Heart left ventricle (tissue), 13 donors: Measurements from ENCODE around the gene FOXRED1.

ENCODE experiments used
- CTCF ChIP-seq, 12 donors: fragments of 200-600 bp; sonication (generic) in 4 of 12; IDR thresholded peaks; one replicate each; pipeline versions ENCODE4 v1.5.0 to v1.8.0; 2018 to 2022; ENCODE audit warnings: antibody characterized with exemption in 12 of 12, mild to moderate bottlenecking in 5 of 12
- POLR2A ChIP-seq, 2 donors: fragments of 450-650 bp; IDR thresholded peaks; one replicate each; pipeline ENCODE4 v1.6.1; 2017; ENCODE audit warnings: antibody characterized with exemption in 2 of 2, mild to moderate bottlenecking in 2 of 2, moderate library complexity in 2 of 2
- donor health status: ischemic (EF 13 %, LVEDD 7.1; RV severe dilation, severe dysfunction).
- donor health status: DM: no; HTN: yes; CAD: no.
- donor health status: DM: no; HTN: no; CAD: no.
- donor health status: ischemic (EF 25% LVEDD 6.9; RV normal size, moderate dysfunction).
- donor health status: ischemic (EF 25% LVEDD 5.7; RV mildly dilated, moderate dysfunction).
- donor health status: ischemic (EF 35%, LVEDD 5.7; RV mildly dilated, moderate dysfunction).
- donor health status: nonischemic (EF 11% LVEDD 7.7; RV severe dilation, severe dysfunction).
- donor health status: DM: yes; HTN: yes; CAD: no.
- donor health status: PGD.
- donor health status: ischemic (EF 29% LVEDD 5.4; RV normal size, mild dysfunction).
- donor health status: nonischemic (EF 23%, LVEDD 6.1; RV moderate dilation, normal function).

DNA sequence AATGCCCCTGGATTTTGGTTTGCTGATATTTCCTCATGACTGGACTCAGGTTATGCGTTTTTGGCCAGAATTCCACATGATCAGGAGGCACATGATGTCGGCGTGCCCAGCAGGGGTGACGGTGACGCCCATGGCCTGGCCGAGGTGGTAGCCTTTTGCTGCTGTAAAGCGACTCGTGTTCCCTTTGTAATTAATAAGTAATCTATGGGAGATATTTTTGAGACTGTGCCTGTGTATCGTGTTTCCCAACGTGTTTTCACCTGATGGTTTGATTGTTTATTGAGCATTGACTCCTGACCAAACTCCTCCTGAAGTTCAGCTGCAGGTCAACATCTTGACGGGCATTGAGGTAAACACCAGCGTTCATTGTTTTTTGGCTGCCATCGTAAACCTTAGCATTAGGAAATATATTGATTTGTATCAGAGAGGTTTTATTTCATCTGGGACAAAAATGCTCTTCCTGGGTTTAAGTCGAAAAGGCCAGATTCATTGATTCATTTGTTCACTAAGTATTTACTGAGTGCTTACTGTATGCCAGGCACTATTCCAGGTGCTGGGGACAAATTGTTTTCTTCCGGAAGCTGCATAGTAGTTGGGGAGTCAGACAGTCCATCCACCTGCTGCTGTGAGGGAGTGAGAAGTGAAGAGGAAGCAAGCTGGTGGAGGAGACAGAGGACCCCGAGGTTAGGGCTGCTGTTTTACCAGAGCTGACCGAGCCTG is 58.5 kb downstream of the FOXRED1 start:
- no peak for TF ChIP-seq POLR2A (IDR thresholded peaks at IDR 0.05)
- TF ChIP-seq CTCF (IDR thresholded peaks at IDR 0.05) = no peak
